Kidney (tissue), 14 donors: ENCODE data around the gene ZFP92. TPM values are rescaled to one million over a fixed set of nuclear protein-coding genes. Genes with fewer than 3 reads are reported as not detected.

Experiments used
- DNase-seq, 5 donors: peaks; one replicate each; pipeline ENCODE4 v3.0.0-alpha.2; 2013 to 2020
- FAIRE-seq: peaks from 2 replicates; lab custom pipeline; 2012; peaks lifted over from hg19 to GRCh38; lab: Jason Lieb, UNC
- H3K27ac ChIP-seq, 2 donors: one replicate each; pipeline ENCODE4 v1.7.0; 2013; ENCODE audit warnings: low read depth in 2 of 2, low read length in 2 of 2, inconsistent platforms in 1 of 2
- H3K27me3 ChIP-seq: one replicate; pipeline ENCODE4 v1.7.1; 2013; ENCODE audit warnings: low read length, inconsistent platforms; ENCODE audit not compliant: control insufficient read depth, insufficient read depth
- H3K36me3 ChIP-seq, 3 donors: one replicate each; pipeline versions ENCODE4 v1.7.0 to v1.7.1; 2013; ENCODE audit warnings: low read length in 3 of 3, control low read depth in 1 of 3, inconsistent platforms in 1 of 3; ENCODE audit not compliant: insufficient read depth in 3 of 3, control insufficient read depth in 2 of 3
- H3K4me1 ChIP-seq, 3 donors: one replicate each; pipeline versions ENCODE4 v1.7.0 to v1.7.1; 2013; ENCODE audit warnings: low read length in 3 of 3, inconsistent platforms in 1 of 3, low read depth in 1 of 3; ENCODE audit not compliant: control insufficient read depth in 2 of 3, insufficient read depth in 2 of 3
- H3K4me3 ChIP-seq, 3 donors: one replicate each; pipeline versions ENCODE4 v1.7.0 to v1.8.1; 2013; ENCODE audit warnings: low read length in 3 of 3, control low read depth in 1 of 3, inconsistent platforms in 1 of 3
- H3K9ac ChIP-seq, 3 donors: one replicate each; pipeline versions ENCODE4 v1.7.0 to v1.7.1; 2013; ENCODE audit warnings: low read length in 3 of 3, control low read depth in 1 of 3, inconsistent platforms in 1 of 3
- H3K9me3 ChIP-seq, 3 donors: one replicate each; pipeline versions ENCODE4 v1.7.0 to v1.7.1; 2013; ENCODE audit warnings: low read length in 3 of 3, control low read depth in 1 of 3, inconsistent platforms in 1 of 3; ENCODE audit not compliant: control insufficient read depth in 2 of 3, insufficient read depth in 1 of 3
- intact Hi-C: fragments of 100-400 bp; cut with DNase I; formaldehyde crosslinking; loops from one replicate; pipeline ENCODE4 v1.11.1; 2022
- polyA plus RNA-seq: library from polyadenylated mRNA; stranded (reverse); fragments of 350-450 nt; fragmentation: Illumina TruSeq; extraction: RNeasy Lipid Tissue Mini Kit (QIAGEN cat#74804); gene quantifications from one replicate; pipeline ENCODE4 v1.2.3, GENCODE V29; 2014; ENCODE audit warnings: low read depth, low replicate concordance; ENCODE audit not compliant: insufficient read depth
- total RNA-seq: library from RNA; stranded (reverse); fragmentation: NEBNext Ultra II Directional; extraction: Animal tissue kit (Norgen Biotek cat#: 25700); gene quantifications from one replicate; pipeline ENCODE4 v1.2.1, GENCODE V29; 2021
- TF ChIP-seq, protein P1 (sequence below): IDR thresholded peaks from 3 replicates; pipeline ENCODE4 v1.5.1; 2012; ENCODE audit warnings: mild to moderate bottlenecking, moderate library complexity, borderline replicate concordance; ENCODE audit not compliant: insufficient read depth; ENCODE audit errors: extremely low read depth
- donor health status: control.
- donor health status: control.
- donor health status: control.
- donor health status: control.
- donor health status: control.
- donor health status: DM: yes; HTN: yes; CAD: no.
- donor health status: Normal renal cell carcinoma (clear cell type).

ZFP92 gene
- total and polyA plus RNA-seq, 2 donors from 2014 or later, result 0.47 to 0.91 TPM

DNA sequence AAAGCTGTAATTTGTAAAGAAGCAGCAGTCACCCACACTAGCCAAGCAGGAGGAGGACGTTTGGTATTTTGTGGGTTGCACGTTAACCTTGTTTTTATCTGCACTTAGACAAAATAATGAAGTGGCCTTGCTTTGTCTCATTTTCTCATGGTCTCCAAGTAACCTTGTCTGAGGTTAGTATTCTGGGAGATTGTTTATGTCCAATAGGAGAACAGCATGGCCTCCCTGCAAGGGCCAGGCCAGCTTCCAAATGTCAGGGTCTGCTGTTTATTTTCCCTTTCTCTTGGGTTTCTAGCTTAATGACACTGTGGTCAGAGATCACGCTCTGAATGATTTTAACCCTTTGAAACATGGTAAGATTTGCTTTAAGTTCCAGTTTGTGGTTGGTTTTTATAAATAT lies 40.0 kb upstream of the ZFP92 start:
- Histone ChIP-seq H3K4me3 (no peak overlapping the region), H3K9me3 (no peaks in the 10 kb centered on the region), H3K36me3 (no peaks in the 10 kb centered on the region), H3K27ac (no peak overlapping the region), H3K4me1 (no peaks in the 10 kb centered on the region), H3K27me3 (no peaks in the 10 kb centered on the region), H3K9ac (no peak overlapping the region)
- DNase-seq, result peak in 2 of 5 donors; percentile 17 to 54
- TF ChIP-seq, protein P1, sequence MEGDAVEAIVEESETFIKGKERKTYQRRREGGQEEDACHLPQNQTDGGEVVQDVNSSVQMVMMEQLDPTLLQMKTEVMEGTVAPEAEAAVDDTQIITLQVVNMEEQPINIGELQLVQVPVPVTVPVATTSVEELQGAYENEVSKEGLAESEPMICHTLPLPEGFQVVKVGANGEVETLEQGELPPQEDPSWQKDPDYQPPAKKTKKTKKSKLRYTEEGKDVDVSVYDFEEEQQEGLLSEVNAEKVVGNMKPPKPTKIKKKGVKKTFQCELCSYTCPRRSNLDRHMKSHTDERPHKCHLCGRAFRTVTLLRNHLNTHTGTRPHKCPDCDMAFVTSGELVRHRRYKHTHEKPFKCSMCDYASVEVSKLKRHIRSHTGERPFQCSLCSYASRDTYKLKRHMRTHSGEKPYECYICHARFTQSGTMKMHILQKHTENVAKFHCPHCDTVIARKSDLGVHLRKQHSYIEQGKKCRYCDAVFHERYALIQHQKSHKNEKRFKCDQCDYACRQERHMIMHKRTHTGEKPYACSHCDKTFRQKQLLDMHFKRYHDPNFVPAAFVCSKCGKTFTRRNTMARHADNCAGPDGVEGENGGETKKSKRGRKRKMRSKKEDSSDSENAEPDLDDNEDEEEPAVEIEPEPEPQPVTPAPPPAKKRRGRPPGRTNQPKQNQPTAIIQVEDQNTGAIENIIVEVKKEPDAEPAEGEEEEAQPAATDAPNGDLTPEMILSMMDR, result no peak
- no peak for FAIRE-seq
- intact Hi-C loops, result no loop called here

GRCh38 chrX:153372949-153373348 lies 38.3 kb upstream of the ZFP92 start:
- no peaks in the 10 kb centered on the region for H3K36me3 ChIP-seq
- DNase-seq (no peak), FAIRE-seq (no peak)
- no peak overlapping the region for H3K9ac ChIP-seq
- H3K4me1 ChIP-seq, result no peaks in the 10 kb centered on the region
- H3K27me3 ChIP-seq, result no peaks in the 10 kb centered on the region
- intact Hi-C loops, result no loop called here
- H3K4me3 ChIP-seq, result no peak overlapping the region
- H3K27ac ChIP-seq, result no peak overlapping the region
- no peaks in the 10 kb centered on the region for H3K9me3 ChIP-seq
- TF ChIP-seq, protein P1, result no peak

DNA sequence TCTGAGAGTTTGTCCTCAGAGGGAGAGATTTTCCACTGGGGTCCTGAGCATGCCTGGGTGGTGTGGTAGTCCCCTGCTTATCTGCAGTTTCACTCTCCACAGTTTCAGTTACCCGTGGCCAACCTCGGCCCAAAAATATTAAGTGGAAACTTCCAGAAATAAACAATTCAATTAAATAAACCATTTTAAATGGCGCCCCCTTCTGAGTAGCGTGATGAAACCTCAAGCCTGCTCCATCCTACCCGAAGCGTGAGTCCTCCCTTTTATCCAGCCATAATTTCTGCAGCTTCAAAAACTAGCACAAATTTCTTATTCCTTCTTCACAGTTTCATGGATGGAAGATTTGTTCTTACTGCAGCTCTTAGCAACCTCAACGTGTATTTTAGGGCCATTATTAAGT lies 36.8 kb upstream of the ZFP92 start:
- TF ChIP-seq, protein P1, result no peak
- no peak overlapping the region for H3K27ac ChIP-seq
- H3K27me3 ChIP-seq, result no peaks in the 10 kb centered on the region
- no peak overlapping the region for H3K4me3 ChIP-seq
- H3K9me3 ChIP-seq, result no peaks in the 10 kb centered on the region
- no peaks in the 10 kb centered on the region for H3K36me3 ChIP-seq
- no peaks in the 10 kb centered on the region for H3K4me1 ChIP-seq
- no peak for FAIRE-seq
- no peak for DNase-seq
- intact Hi-C loops, result no loop called here
- H3K9ac ChIP-seq, result no peak overlapping the region

DNA sequence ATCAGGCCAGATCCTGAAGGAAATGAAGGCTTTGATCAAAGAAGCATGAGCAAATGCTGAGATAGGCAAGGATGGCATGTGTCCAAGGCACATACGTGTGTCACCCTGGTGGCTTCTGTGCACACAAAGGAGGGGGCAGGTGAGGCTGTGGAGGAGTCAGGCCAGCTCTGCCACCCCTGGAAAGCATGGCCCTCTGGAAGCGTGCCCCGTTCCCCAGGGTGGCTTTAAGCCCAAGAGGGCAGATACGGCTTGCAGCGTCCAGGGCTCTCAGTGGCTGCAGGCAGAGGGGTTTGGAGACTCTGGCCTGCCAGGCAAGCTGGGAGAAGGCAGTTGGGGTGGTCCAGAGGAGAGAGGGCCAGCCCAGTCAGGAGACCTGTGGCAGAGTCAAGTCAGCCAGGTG lies 35.7 kb upstream of the ZFP92 start:
- no peak overlapping the region for H3K4me3 ChIP-seq
- H3K4me1 ChIP-seq, result no peaks in the 10 kb centered on the region
- no peak overlapping the region for H3K27ac ChIP-seq
- intact Hi-C loops, result no loop called here
- TF ChIP-seq, protein P1, result no peak
- H3K36me3 ChIP-seq, result no peaks in the 10 kb centered on the region
- DNase-seq (no peak), FAIRE-seq (no peak)
- no peaks in the 10 kb centered on the region for H3K27me3 ChIP-seq
- no peaks in the 10 kb centered on the region for H3K9me3 ChIP-seq
- no peak overlapping the region for H3K9ac ChIP-seq
